ENCODE results near the gene ALDH3B1.

ALDH3B1 gene

GRCh38 chr11:68014157-68014946 is 4.2 kb downstream of the ALDH3B1 start:
- DNase-seq = peak; percentile 84

- DNase-seq = no peak
Measured at GRCh38 chr11:68014947-68015447, 4.9 kb downstream of the ALDH3B1 start.

GRCh38 chr11:68015467-68015866 is 5.3 kb downstream of the ALDH3B1 start:
- DNase-seq = no peak

GRCh38 chr11:68016161-68016903 is 6.2 kb downstream of the ALDH3B1 start:
- no peak for DNase-seq

- DNase-seq = no peak
Measured at GRCh38 chr11:68016904-68017817, 7.0 kb downstream of the ALDH3B1 start.

GRCh38 chr11:68017980-68018729 is 8.0 kb downstream of the ALDH3B1 start:
- no peak for DNase-seq

- DNase-seq = no peak
Measured at GRCh38 chr11:68018730-68019190, 8.6 kb downstream of the ALDH3B1 start.

- DNase-seq = no peak
Measured at GRCh38 chr11:68019486-68019885, 9.4 kb downstream of the ALDH3B1 start.

GRCh38 chr11:68020575-68020974 is 10.4 kb downstream of the ALDH3B1 start:
- DNase-seq = peak; percentile 89

- no peak for DNase-seq
Measured at GRCh38 chr11:68021167-68021787, 11.2 kb downstream of the ALDH3B1 start.

- no peak for DNase-seq
Measured at GRCh38 chr11:68022531-68022930, 12.4 kb downstream of the ALDH3B1 start.

GRCh38 chr11:68024508-68024907 is 14.4 kb downstream of the ALDH3B1 start:
- DNase-seq = no peak

- DNase-seq = no peak
Measured at GRCh38 chr11:68025047-68025446, 14.9 kb downstream of the ALDH3B1 start.

- no peak for DNase-seq
Measured at GRCh38 chr11:68026391-68027105, 16.4 kb downstream of the ALDH3B1 start.

- DNase-seq = no peak
Measured at GRCh38 chr11:68027667-68028066, 17.5 kb downstream of the ALDH3B1 start.

- no peak for DNase-seq
Measured at GRCh38 chr11:68028802-68029545, 18.8 kb downstream of the ALDH3B1 start.

GRCh38 chr11:68030318-68031143 is 20.4 kb downstream of the ALDH3B1 start, which contains the start of gene NDUFS8:
Gene NDUFS8, plus strand, starts transcription at chr11:68030681. Its CDS starts 1,471 bp downstream, at chr11:68032152.
- DNase-seq = peak; percentile 99

GRCh38 chr11:68031144-68031464 is 21.0 kb downstream of the ALDH3B1 start:
- DNase-seq = no peak

- DNase-seq = no peak
Measured at GRCh38 chr11:68032003-68032402, 21.9 kb downstream of the ALDH3B1 start.

Measured in 8988T (cell line).